Measurements from ENCODE around the gene HOXD13.

The HOXD13 gene

DNA sequence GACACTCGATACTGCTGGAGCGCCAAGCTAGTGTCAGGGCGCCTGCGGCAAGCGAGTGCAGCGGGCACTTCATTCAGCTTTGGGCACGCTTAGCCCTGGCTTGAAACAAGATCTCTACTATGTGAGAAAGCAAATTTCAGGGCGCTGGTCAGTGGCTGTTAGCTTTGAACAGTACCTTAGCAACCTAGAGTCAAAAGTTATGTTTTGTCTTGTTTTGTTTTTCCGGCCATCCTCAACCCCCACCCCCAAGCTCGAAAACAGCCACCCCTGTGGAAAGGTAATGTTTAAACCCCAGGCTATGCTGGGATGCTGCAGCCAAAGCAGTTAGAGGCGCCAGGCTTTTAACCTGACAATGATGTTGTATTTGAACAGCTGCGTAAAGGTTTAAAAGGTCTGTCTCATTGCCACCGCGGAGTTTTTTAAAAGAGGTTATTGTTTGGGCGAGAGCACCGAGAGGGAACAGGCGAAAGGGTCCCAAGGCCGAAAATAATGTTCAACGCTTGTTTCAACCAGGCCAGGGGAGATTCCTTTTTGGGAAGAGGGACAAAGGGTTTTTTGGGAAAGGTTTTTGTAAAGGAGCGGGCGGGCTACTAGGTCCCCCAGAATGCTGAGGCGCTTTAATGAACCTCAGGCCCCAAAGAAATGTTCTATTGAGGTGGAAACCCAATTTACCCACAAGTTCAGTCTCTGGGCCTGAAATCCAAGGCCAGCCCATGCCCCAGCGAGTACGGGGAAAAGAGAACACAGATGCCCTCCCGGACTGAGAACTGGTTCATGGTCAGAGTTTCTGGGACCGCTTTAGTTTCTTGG lies 21.8 kb downstream of the HOXD13 start:
- in situ Hi-C loops (cut with MboI; ENCODE audit: low pct_unique_long_range_greater_than_20kb, low sequenced_read_pairs) = no loop called here

DNA sequence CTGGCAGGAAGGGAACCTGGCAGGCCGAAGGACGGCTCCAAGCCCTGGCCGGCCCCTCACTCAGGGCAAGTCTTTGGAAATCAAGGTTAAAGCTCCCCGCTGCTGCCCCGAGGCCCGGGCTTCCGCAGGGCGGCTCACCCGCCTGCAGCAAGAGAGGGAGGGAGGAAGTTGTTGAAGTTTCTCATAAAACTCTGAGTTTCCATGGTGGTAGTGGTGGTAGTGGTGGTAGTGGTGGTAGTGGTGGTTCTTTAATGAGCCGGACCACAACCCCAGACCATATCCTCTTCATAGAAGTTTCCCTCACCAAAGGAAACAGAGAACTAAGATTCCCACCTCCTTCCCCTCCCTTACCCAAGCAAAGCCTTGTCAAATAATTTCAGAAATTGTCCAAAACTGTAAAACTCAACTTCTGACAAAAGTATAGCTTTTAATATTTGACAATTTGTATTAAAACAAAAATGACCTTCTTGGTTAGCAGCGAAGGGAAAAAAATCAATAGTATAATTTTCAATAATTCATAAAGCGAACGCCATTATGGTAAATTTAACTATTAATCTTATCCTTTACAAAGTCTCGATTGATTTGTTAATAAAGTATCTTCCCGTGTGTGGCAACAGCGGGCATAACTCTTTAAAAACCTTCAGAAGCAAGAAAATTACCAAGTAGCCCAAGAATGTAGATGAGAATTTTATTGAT lies 22.6 kb downstream of the HOXD13 start:
- no peak for DNase-seq
- in situ Hi-C loops (cut with MboI; ENCODE audit: low pct_unique_long_range_greater_than_20kb, low sequenced_read_pairs) = no loop called here

More for the DNA sequence above, 21.8 kb downstream of the HOXD13 start:
- no peak for DNase-seq

DNA sequence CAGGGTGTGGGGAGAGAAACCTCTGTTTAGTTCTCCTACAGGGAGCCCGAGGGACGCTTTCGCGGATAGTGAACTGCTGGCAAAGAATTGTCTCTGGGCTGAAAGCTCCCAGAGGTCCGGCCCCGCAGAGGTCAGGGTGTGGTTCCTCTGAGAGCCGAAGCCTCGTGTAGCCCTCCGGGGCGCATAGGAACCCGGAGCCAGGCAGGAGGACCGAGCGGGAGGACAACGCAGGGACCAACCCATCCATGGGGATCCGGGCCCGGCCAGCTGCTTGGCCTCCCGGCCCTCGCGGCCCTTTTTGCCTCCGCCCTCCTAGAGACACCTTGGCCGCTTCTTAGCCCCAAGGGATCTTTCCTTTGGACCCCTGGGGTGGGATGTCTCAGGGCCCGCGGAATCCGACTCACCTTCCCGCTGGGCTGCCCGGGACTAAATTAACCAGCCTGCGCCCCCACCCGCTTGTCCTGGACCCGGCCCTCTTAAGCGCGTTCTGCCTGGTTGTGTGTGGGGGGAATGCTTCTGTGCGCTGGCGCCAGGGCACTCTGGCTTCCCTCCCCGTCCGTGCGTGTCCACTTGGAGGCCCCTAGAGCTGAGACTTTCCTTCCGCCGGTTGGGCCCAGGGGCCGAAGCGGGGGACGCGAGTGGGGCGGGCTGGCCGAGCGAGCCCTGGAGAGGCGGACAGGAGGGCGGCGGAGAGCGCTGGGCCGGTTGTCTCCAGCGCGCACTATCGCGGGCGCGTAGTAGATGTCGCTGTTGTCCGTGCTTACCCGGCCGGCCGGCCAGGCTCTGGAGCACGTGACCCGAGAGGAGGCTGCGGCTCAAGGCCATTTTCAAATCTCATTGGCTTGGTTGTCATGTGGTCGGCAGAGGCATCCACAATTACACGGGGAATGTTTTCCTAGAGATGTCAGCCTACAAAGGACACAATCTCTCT lies 23.6 kb downstream of the HOXD13 start, which contains the start of gene HOXD10:
TSS of gene HOXD10 (plus strand) at position 896 of the 931 bp plus-strand sequence. CDS start 56 bp downstream, outside the sequence.
- in situ Hi-C loops (cut with MboI; ENCODE audit: low pct_unique_long_range_greater_than_20kb, low sequenced_read_pairs) = no loop called here
- DNase-seq = no peak

DNA sequence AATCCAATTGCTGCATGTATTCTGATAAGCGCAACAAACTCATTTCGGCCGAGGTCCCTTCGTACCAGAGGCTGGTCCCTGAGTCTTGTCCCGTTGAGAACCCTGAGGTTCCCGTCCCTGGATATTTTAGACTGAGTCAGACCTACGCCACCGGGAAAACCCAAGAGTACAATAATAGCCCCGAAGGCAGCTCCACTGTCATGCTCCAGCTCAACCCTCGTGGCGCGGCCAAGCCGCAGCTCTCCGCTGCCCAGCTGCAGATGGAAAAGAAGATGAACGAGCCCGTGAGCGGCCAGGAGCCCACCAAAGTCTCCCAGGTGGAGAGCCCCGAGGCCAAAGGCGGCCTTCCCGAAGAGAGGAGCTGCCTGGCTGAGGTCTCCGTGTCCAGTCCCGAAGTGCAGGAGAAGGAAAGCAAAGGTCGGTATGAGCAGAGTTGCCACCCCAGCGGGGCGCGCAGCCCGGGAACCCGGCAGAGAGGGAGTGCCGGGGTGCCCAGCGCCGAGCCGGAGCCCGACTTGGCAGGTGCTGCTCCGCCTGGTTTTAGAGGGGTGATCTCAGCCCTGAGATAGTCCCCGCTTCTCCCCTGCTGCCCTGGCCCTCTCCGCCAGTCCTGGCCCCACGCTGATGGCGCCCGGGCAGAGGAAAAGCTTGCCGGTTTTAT lies 24.8 kb downstream of the HOXD13 start:
- in situ Hi-C loops (cut with MboI; ENCODE audit: low pct_unique_long_range_greater_than_20kb, low sequenced_read_pairs) = no loop called here
- DNase-seq = no peak

DNA sequence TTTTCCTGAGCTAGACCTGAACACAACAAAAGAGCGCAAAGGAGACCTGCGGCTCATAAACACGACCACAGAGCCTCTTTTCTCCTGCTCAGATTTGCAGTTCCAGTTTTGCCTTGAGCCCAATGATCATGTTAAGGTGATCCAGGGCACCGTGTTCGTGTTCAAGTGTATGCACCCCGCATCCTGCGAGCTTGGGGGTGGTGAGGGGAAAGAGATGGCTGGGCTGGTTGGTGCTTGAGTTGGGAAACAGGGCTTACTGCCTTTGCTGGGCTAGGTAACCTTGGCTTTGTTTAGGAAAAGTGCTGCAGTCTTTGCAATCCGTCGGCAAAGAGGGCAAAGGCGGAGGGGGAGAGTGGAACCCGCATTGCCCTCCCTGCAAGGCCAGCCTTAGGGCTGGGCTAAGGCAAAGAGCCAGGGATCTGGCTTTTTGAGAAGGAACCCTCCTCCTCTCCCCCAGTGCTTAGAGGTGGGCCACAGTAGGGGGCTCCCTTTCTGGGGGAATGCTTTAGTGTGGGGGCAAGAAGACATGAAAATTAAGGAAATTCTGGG lies 25.4 kb downstream of the HOXD13 start:
- no peak for DNase-seq
- in situ Hi-C loops (cut with MboI; ENCODE audit: low pct_unique_long_range_greater_than_20kb, low sequenced_read_pairs) = no loop called here

DNA sequence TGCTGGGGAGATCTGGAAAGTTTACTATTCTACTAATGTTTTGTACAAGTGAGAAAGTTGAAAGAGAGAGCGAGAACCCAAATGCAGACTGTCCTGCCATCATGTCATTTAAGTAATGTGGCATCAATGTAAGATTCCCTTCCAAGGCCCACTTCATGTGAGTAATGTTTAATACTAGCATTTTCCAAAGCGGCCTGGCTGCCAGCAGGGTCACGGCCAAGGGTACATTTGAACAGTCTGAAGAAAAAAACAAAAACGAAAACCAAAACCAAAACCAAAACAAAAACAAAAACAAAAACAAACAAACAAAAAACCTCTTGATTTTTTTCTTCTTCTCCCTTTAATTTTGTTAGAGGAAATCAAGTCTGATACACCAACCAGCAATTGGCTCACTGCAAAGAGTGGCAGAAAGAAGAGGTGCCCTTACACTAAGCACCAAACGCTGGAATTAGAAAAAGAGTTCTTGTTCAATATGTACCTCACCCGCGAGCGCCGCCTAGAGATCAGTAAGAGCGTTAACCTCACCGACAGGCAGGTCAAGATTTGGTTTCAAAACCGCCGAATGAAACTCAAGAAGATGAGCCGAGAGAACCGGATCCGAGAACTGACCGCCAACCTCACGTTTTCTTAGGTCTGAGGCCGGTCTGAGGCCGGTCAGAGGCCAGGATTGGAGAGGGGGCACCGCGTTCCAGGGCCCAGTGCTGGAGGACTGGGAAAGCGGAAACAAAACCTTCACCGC lies 26.2 kb downstream of the HOXD13 start:
- in situ Hi-C loops (cut with MboI; ENCODE audit: low pct_unique_long_range_greater_than_20kb, low sequenced_read_pairs) = no loop called here
- DNase-seq = no peak

DNA sequence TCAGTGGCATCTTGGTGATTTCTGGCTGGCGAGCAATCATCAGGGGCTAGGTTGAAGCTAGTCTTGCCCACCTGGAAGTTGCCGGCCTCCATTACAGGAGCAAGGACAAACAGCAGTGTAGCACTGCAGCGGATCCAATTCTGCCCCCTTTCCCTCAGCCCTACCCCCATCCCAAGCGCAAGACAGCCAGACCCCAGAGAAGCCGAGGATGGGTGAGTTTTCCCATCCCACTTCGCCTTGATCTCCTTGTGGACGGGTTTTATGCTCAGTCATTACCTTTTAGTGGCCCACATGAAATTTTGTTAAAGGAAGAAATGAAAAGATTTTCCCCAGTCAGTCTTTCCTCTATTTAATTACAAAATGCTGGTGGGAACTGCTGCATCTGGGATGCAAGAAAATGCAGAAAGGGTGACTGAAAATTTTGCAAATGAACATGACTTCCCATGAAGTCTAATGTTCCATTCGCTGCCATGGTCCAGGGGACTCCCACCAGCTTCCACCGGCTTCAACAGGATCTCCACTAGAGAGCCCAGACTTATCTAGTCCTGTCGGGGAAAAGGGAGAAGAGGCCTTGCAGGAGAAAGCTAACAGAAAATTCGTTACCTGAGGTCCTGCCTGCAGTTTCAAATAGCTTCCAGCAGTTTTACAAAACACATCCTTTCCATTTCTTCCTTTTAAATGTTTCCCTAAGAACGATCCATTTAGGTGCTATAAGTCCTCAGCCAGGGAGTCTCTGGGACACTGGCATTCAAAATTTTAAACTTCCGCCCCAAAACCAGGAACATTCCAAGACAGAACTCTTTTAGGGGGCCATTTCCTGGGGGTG lies 28.1 kb downstream of the HOXD13 start:
- in situ Hi-C loops (cut with MboI; ENCODE audit: low pct_unique_long_range_greater_than_20kb, low sequenced_read_pairs) = loop anchor here (10.0 kb wide), 1 partner anchor 514 kb away; no protein-coding TSS in a partner anchor
- no peak for DNase-seq

DNA sequence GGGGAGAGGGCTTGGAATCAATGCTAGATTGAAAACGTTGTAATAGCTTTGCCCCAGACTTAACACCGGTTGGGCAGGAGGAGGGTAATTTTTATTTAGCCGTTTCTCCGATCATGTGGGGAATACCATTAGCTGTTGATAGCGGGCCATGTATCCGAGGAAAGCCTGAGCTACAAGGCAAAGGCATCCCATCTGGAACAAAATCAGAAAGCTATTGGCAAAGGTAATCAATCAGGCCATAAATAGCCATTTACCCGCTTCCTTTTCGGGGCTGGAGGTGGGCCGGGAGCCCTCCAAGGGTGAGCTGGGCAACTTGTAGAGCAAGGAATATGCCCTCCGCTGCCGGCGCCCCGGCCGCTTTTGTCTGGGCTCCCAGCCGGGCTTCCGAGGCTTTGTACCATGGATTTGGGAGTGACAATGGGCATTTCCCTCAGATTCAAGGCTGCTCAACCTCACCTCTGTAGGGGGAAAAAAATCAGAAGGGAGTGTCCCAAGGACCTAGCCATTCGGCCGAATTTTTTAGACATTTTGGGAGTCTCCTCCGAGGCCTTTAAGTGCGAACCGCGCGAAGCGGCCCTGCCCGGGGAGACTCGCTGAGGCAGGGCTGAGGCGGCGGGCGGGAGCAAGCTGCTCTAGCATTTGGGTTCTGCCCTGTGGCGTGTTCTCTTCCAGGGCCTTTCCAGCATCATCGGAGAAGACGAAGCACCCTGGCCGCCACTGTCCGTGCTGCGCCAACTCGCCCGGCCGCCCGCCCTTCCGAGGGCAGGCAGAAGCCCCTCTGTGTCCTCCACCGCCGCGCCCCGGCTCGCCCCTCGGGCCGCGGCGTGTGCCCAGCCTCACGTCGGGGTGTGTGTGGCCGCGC lies 28.9 kb downstream of the HOXD13 start:
- in situ Hi-C loops (cut with MboI; ENCODE audit: low pct_unique_long_range_greater_than_20kb, low sequenced_read_pairs) = loop anchor here (10.0 kb wide), 1 partner anchor 513 kb away; no protein-coding TSS in a partner anchor
- no peak for DNase-seq

DNA sequence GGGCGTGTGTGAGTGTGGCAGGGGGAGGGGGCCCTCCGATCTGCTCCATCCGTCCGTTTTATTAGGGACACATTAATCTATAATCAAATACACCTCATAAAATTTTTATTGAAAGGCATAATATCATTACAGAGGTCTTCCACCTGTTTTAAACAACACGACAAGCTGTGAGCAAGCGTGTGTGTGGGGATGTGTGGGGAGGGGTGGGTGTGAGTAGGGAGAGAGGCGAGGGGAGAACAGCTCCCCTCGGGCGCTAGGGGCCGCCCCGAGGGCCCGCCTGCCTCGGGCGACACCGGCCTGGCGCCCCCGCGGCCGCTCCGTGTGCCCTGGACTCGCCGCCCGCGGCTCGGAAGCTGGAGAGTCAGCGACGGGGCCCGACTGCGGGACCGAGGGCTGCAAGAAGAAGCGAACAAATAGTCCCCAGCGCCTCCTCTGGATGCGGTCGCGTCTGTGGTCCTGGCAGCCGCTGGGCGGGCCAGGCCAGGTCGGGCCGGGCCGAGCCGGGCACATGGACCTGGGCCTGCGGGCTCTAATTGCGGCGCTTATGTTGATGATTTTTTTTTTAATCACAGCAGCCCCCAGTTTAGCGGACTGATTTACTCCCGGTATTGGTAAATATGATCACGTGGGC lies 29.6 kb downstream of the HOXD13 start:
- in situ Hi-C loops (cut with MboI; ENCODE audit: low pct_unique_long_range_greater_than_20kb, low sequenced_read_pairs) = loop anchor here (10.0 kb wide), 1 partner anchor 513 kb away; no protein-coding TSS in a partner anchor
- DNase-seq = no peak

DNA sequence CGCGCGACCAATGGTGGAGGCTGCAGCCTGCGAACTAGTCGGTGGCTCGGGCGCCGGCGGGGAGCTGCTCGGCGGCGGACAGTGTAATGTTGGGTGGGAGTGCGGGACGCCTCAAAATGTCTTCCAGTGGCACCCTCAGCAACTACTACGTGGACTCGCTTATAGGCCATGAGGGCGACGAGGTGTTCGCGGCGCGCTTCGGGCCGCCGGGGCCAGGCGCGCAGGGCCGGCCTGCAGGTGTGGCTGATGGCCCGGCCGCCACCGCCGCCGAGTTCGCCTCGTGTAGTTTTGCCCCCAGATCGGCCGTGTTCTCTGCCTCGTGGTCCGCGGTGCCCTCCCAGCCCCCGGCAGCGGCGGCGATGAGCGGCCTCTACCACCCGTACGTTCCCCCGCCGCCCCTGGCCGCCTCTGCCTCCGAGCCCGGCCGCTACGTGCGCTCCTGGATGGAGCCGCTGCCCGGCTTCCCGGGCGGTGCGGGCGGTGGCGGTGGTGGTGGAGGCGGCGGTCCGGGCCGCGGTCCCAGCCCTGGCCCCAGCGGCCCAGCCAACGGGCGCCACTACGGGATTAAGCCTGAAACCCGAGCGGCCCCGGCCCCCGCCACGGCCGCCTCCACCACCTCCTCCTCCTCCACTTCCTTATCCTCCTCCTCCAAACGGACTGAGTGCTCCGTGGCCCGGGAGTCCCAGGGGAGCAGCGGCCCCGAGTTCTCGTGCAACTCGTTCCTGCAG lies 30.3 kb downstream of the HOXD13 start, which contains the start of gene HOXD9:
TSS of gene HOXD9 (plus strand) at position 37 of the 728 bp plus-strand sequence. CDS start at position 87, 50 bp downstream.
- in situ Hi-C loops (cut with MboI; ENCODE audit: low pct_unique_long_range_greater_than_20kb, low sequenced_read_pairs) = loop anchor here (10.0 kb wide), 1 partner anchor 512 kb away; no protein-coding TSS in a partner anchor
- DNase-seq = no peak

DNA sequence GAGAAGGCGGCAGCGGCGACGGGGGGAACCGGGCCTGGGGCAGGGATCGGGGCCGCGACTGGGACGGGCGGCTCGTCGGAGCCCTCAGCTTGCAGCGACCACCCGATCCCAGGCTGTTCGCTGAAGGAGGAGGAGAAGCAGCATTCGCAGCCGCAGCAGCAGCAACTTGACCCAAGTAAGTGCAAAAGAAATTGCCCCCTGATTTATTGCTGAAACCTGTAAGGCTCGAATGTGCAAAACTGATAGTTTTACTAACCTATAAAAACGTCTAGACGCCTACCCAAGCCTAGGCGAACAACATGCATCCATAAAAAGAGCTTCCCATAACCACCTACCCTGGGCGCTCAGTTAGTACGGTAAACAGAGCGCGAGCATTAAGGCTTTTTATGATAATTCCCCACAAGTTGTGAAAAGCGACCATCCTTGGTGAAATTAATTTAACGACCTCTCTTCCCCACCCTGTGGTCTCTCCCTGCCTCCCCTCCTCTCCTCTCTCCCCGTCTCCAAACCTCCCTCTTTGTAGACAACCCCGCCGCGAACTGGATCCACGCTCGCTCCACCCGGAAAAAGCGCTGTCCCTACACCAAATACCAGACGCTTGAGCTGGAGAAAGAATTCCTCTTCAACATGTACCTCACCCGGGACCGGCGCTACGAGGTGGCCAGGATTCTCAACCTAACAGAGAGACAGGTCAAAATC lies 31.0 kb downstream of the HOXD13 start:
- in situ Hi-C loops (cut with MboI; ENCODE audit: low pct_unique_long_range_greater_than_20kb, low sequenced_read_pairs) = loop anchor here (10.0 kb wide), 1 partner anchor 511 kb away; no protein-coding TSS in a partner anchor
- no peak for DNase-seq

DNA sequence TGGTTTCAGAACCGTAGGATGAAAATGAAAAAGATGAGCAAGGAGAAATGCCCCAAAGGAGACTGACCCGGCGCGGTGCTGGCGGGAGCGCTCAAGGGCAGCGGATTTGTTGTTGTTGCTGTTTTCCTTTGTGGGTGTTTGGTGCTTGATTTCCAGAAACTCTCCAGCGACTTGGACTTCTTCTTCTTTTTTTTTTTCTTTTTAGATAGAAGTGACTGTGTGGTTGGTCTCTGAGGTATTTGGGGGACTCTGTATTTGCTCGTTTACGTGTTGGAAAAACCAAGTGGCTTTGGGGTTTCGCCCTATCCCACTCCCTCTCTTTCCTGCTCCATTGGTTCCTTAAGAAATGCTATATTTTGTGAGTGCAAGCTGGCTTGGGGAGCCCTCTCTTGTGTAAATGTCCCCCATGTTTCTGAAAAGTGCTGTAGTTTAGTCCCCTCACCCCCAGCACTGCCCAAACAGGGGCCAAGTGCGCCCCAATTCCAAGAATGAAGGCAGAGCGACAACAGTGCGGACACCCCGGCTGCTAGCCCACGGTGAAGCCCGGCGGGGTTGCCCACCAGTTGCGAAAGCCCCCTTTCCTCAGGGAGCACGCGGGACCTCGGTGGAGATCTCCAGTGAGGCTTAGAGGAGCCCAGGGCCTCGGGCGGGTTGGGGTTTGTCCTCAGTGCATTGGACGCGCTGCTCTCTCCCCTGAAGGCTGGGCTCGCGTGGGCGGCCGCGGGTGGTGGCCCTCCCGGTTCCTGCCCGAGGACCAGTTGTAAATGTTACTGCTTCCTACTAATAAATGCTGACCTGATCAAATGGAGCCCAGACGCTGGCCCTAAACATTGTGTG lies 31.8 kb downstream of the HOXD13 start:
- in situ Hi-C loops (cut with MboI; ENCODE audit: low pct_unique_long_range_greater_than_20kb, low sequenced_read_pairs) = loop anchor here (10.0 kb wide), 1 partner anchor 510 kb away; no protein-coding TSS in a partner anchor
- DNase-seq = no peak
